BLaER1 treated with 17β-estradiol and CSF1 and Interleukin-3, amounts not matched to agents 10 nM and 100 nM (cell line): Measurements from ENCODE around the gene KIZ.

Source experiments
- H3K27ac ChIP-seq, 11 experiments: shearing (Covaris generic); formaldehyde crosslinking; 2 replicates each; pipeline ENCODE4 v1.8.1; 2022
- H3K27me3 ChIP-seq, 11 experiments: shearing (Covaris generic); formaldehyde crosslinking; 2 replicates each; pipeline ENCODE4 v1.8.1; 2022
- H3K36me3 ChIP-seq, 11 experiments: shearing (Covaris generic); formaldehyde crosslinking; 2 replicates each; pipeline ENCODE4 v1.8.1; 2022
- H3K4me1 ChIP-seq, 10 experiments: shearing (Covaris generic); formaldehyde crosslinking; 2 replicates each; pipeline ENCODE4 v1.8.1; 2022
- H3K4me2 ChIP-seq, 11 experiments: shearing (Covaris generic); formaldehyde crosslinking; 2 replicates each; pipeline ENCODE4 v1.8.1; 2022
- H3K4me3 ChIP-seq, 10 experiments: shearing (Covaris generic); formaldehyde crosslinking; 2 replicates each; pipeline ENCODE4 v1.8.1; 2022
- H3K9ac ChIP-seq, 11 experiments: shearing (Covaris generic); formaldehyde crosslinking; 2 replicates each; pipeline ENCODE4 v1.8.1; 2022
- H3K9me3 ChIP-seq, 11 experiments: shearing (Covaris generic); formaldehyde crosslinking; replicated peaks in 1 of 11; 2 replicates each; pipeline ENCODE4 v1.8.1; 2022
- H4K20me1 ChIP-seq, 11 experiments: shearing (Covaris generic); formaldehyde crosslinking; 2 replicates each; pipeline ENCODE4 v1.8.1; 2022
- Cebpa-rat ChIP-seq, 11 experiments: shearing (Covaris generic); IDR thresholded peaks; 2 replicates each; pipeline ENCODE4 v1.8.1; 2022

KIZ gene

DNA sequence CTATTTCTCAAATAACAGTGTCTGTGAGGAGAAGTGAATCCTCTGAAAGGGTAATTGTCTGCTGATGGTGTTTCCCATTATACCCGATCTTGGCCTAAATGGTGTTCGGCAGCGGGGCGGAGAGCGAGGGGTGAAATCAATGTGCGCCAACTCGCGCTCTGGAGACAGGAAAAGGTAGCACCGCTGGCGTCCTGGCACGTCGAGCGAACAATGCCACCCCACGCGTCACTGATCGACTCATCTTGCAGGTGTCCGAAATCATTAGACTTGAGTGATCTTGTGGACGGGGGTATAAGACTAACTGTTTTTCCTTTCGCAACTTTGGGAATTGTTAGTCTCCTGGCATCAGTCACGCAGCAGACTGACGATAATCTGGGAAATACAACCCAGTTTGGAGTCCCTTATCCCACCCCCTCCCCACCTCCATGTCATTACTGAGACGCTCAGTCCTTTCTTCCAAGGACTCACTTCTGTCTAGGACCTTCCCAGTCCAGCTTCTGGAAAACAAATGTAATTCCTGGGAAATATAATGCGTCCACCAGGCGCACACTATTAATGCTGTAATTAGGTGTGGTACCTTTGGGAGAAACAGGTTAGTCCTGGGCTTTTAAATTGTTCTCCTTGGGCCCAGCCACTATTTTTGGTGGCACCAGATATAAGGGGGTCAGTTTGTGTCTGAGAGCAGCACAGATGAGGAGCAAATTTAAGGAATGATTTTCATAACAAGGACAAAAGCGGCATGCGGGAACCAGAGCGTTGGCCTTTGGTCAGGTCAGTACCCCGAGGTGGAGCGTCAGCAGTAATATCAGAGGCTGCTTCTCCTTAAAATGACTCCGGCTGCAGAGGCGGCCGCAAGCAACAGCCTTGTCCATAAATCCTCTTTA, 22.1 kb upstream of the KIZ start:
- Histone ChIP-seq H4K20me1 (peaks cover 0 to 67% (median 49%) of the 10 kb centered on the region in 11 experiments; a peak in 18 of 22 replicates), H3K4me2 (peak overlapping the region in 6 of 11 experiments; percentile 74 to 95 (median 88); a peak in 6 of 22 replicates), H3K4me1 (peaks cover 23 to 48% (median 34%) of the 10 kb centered on the region in 10 experiments; a peak in 19 of 20 replicates), H3K4me3 (0 out of 20 replicates have a peak overlapping the region, but pooled peaks of 2 of the 10 experiments have one; percentile 15 to 58), H3K9ac (no peak overlapping the region), H3K36me3 (no peaks in the 10 kb centered on the region), H3K27me3 (peaks cover 98 to 100% (median 100%) of the 10 kb centered on the region in 11 experiments), H3K9me3 (peaks cover 0 to 34% (median 19%) of the 10 kb centered on the region in 11 experiments; a peak in 17 of 22 replicates), H3K27ac (no peak overlapping the region)
- no peak for TF ChIP-seq Cebpa-rat (IDR thresholded peaks at IDR 0.05)

DNA sequence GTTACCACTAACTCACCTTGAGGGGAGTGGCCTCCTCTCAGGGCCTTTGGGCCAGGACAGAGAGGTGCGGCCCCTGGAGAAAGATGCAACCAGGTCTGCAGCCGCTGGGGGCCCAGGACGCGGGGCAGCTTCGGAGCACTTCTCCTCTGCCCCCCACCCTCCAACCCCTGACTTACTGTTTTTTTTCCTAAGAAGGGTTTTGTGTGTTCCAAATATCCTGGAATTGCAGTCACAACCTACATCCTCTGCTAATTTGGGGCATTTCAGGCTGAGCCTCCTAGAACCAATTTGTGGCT, 21.5 kb upstream of the KIZ start:
- TF ChIP-seq Cebpa-rat (IDR thresholded peaks at IDR 0.05), result no peak
- H3K4me2 ChIP-seq, result no peak overlapping the region
- no peak overlapping the region for H3K9ac ChIP-seq
- 0 out of 20 replicates have a peak overlapping the region, but pooled peaks of 1 of the 10 experiments have one; percentile 15 for H3K4me3 ChIP-seq
- peaks cover 0 to 61% (median 44%) of the 10 kb centered on the region in 11 experiments; a peak in 17 of 22 replicates for H4K20me1 ChIP-seq
- peaks cover 0 to 34% (median 19%) of the 10 kb centered on the region in 11 experiments; a peak in 17 of 22 replicates for H3K9me3 ChIP-seq
- H3K4me1 ChIP-seq, result peaks cover 23 to 48% (median 34%) of the 10 kb centered on the region in 10 experiments; a peak in 19 of 20 replicates
- H3K27me3 ChIP-seq, result peaks cover 92 to 99% (median 98%) of the 10 kb centered on the region in 11 experiments
- H3K36me3 ChIP-seq, result no peaks in the 10 kb centered on the region
- no peak overlapping the region for H3K27ac ChIP-seq

DNA sequence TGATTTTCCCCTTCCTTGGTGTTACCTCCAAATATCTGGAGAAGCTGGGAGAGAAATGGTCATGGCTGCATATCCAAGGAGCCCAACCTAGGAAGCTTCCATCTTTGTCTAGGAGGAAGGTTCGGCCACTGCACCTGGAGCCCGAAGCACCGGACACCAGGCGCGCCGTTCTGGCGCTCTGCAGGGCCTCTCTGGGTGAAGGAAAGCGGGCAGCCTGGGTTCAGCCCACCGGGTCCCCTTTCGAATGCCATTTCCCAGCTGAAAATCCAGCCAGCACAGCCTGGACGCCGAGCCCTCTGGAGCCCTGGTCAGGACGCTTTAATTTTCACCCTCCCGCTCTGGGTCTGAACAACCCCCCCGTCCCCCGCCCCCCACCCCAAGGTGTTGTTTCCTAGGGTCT, 21.0 kb upstream of the KIZ start:
- Histone ChIP-seq H3K4me2 (no peak overlapping the region; a peak in 1 of 22 replicates), H3K27me3 (peaks cover 87 to 94% (median 93%) of the 10 kb centered on the region in 11 experiments), H3K9ac (no peak overlapping the region), H3K27ac (no peak overlapping the region), H4K20me1 (peaks cover 0 to 56% (median 39%) of the 10 kb centered on the region in 11 experiments; a peak in 17 of 22 replicates), H3K4me1 (peaks cover 23 to 44% (median 34%) of the 10 kb centered on the region in 10 experiments; a peak in 19 of 20 replicates), H3K9me3 (peaks cover 0 to 34% (median 19%) of the 10 kb centered on the region in 11 experiments; a peak in 17 of 22 replicates), H3K36me3 (no peaks in the 10 kb centered on the region), H3K4me3 (no peak overlapping the region)
- no peak for TF ChIP-seq Cebpa-rat (IDR thresholded peaks at IDR 0.05)

DNA sequence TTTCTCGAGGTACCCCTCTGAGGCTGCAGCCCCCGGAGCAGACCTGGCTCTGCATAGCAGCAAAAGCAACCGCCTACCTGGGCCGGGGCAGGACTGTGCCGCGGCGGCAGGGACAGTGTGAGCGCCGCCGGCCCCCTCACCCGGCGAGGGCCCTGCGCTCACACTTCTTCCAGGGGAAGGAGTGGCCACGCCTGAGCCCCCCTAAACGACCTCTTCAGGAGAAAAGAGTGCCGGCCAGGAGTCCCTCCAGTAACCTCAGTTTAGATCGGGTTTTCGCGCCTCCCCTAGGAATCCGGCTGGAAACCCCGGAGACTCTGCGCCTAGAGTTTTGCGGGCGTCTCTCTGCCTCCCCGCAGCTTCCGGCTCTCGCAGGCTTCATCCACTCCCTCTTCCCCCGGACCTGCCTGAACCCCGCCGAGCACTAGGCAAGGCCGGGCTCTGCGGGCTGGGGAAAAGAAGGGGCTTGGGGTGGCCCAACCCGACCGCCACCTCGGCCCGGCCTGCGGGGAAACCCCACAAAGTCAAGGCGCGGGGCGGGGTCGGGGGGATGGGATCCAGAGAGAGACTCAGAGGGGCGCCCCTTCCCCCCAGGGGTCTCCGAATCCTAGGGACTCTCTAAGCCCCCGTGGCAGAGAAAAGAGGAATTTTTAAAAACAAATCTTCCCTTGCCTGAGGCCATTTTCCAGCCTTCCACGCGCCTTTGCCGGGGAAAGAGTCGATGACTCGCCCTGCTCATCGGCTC, 20.3 kb upstream of the KIZ start:
- H3K27ac ChIP-seq, result no peak overlapping the region
- peaks cover 0 to 51% (median 36%) of the 10 kb centered on the region in 11 experiments; a peak in 17 of 22 replicates for H4K20me1 ChIP-seq
- peak overlapping the region in 5 of 10 experiments; percentile 17 to 46 (median 30); a peak in 8 of 20 replicates for H3K4me3 ChIP-seq
- peaks cover 0 to 34% (median 19%) of the 10 kb centered on the region in 11 experiments; a peak in 17 of 22 replicates for H3K9me3 ChIP-seq
- no peak for TF ChIP-seq Cebpa-rat (IDR thresholded peaks at IDR 0.05)
- no peaks in the 10 kb centered on the region for H3K36me3 ChIP-seq
- H3K9ac ChIP-seq, result no peak overlapping the region
- H3K4me2 ChIP-seq, result peak overlapping the region in 9 of 11 experiments; percentile 13 to 69 (median 39); a peak in 13 of 22 replicates
- H3K27me3 ChIP-seq, result peaks cover 80 to 87% (median 86%) of the 10 kb centered on the region in 11 experiments
- H3K4me1 ChIP-seq, result peaks cover 21 to 38% (median 29%) of the 10 kb centered on the region in 10 experiments; a peak in 19 of 20 replicates

DNA sequence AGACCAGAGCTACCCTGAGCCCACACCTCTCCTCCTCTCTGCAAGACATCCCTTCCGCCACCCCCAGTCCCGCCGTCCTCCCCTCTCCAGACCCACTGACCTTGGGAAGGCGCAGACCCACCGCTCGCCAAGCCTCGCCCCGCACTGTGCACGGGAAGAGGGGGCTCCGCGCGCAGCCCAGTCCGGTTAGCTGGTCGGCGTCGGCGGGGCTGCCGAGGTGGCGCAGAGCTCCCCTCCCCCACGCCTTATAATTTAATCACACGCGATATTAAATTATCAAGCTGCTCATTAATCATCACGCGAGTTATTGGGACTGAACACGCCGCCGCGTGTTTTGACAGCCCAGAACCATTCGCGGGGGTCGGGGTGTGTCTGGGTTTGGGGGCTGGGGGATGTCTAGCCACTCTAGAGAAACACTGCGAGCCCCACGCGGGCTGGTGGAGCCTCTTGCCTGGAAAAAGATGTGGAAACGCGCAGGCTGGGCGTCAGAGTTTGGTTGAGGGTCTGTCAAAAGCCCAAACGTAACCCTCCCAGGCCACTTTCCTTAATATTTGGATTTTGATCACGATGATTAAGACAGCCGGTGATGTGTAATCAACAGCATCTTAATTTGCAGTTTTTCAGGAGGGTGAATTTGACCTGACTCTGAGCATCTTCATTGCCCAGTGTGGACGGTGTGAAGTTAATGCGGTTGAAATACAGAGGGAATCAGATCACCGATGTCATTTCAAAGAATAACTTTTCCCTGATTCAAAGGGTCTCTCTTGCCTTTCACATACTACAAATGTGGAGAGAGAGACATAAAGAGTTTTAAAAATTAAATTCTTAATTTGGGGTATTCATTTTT, 19.5 kb upstream of the KIZ start, which contains the start of gene LINC00237:
LINC00237 (minus strand) TSS at position 188 of the 847 bp plus-strand sequence.
- Histone ChIP-seq H3K27me3 (peaks cover 72 to 79% (median 78%) of the 10 kb centered on the region in 11 experiments), H3K4me3 (peak within 1 kb of the TSS in 5 of 10 experiments; percentile 17 to 46 (median 30); a peak in 8 of 20 replicates), H3K4me2 (peak within 1 kb of the TSS in 9 of 11 experiments; percentile 13 to 69 (median 39); a peak in 13 of 22 replicates), H3K9ac (no peak within 1 kb of the TSS), H3K27ac (no peak within 1 kb of the TSS), H3K9me3 (peaks cover 0 to 26% (median 16%) of the 10 kb centered on the region in 11 experiments; a peak in 17 of 22 replicates), H3K36me3 (no peaks in the 10 kb centered on the region), H4K20me1 (peaks cover 0 to 43% (median 28%) of the 10 kb centered on the region in 11 experiments; a peak in 14 of 22 replicates), H3K4me1 (peaks cover 13 to 30% (median 21%) of the 10 kb centered on the region in 10 experiments; a peak in 18 of 20 replicates)
- TF ChIP-seq Cebpa-rat (IDR thresholded peaks at IDR 0.05), result no peak

DNA sequence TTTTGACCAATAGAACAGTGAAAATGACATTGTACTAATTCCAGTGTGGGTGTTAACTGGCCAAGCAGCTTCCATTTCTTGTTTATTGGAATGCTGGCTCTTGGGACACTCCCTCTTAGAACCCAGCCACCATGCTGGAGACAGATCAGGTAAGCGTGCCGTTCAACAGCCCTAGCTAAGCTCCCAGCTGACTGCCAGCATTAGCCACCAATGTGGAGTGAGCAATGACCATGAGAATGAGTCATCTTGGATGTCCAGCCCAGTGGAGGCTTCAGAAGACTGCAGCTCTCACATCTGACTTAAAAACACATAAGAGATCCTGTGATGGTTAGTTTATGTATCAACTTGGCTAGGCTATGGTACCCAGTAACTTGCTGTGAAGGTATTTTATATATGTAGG, 16.7 kb upstream of the KIZ start:
- peaks cover 0 to 18% (median 12%) of the 10 kb centered on the region in 10 experiments; a peak in 18 of 20 replicates for H3K4me1 ChIP-seq
- H3K27me3 ChIP-seq, result peaks cover 45 to 52% (median 51%) of the 10 kb centered on the region in 11 experiments
- peaks cover 0 to 18% (median 12%) of the 10 kb centered on the region in 11 experiments; a peak in 17 of 22 replicates for H3K9me3 ChIP-seq
- TF ChIP-seq Cebpa-rat (IDR thresholded peaks at IDR 0.05), result no peak
- H3K27ac ChIP-seq, result no peak overlapping the region
- H3K36me3 ChIP-seq, result no peaks in the 10 kb centered on the region
- no peak overlapping the region for H3K9ac ChIP-seq
- no peak overlapping the region for H3K4me3 ChIP-seq
- H4K20me1 ChIP-seq, result peaks cover 0 to 23% (median 11%) of the 10 kb centered on the region in 11 experiments; a peak in 10 of 22 replicates
- H3K4me2 ChIP-seq, result no peak overlapping the region

DNA sequence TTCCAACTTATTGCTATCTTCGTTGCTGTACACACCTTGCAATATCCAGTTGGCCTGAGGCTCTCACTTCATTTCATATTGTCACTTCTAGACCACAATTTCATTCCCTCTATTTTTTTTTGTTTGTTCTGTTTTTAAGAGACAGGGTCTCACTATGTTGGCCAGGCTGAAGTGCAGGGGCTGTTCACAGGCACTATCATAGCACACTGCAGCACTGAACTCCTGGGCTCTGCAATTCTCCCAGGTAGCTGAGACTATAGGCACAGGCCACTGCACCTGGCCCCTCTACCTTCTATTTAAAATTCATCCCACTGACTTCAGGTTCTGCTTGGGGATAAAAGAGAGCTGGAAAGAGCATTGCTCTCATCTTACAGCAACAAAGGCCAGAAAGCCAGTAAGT, 15.1 kb upstream of the KIZ start:
- no peak overlapping the region for H3K4me3 ChIP-seq
- H3K9me3 ChIP-seq, result peaks cover 0 to 29% (median 16%) of the 10 kb centered on the region in 11 experiments; a peak in 19 of 22 replicates
- TF ChIP-seq Cebpa-rat (IDR thresholded peaks at IDR 0.05), result no peak
- no peak overlapping the region for H3K4me2 ChIP-seq
- H3K9ac ChIP-seq, result no peak overlapping the region
- peaks cover 0 to 19% (median 14%) of the 10 kb centered on the region in 10 experiments; a peak in 16 of 20 replicates for H3K4me1 ChIP-seq
- H3K36me3 ChIP-seq, result no peaks in the 10 kb centered on the region
- H3K27ac ChIP-seq, result no peak overlapping the region
- H3K27me3 ChIP-seq, result peaks cover 28 to 35% (median 34%) of the 10 kb centered on the region in 11 experiments
- H4K20me1 ChIP-seq, result peaks cover 0 to 9% (median 3%) of the 10 kb centered on the region in 11 experiments; a peak in 5 of 22 replicates
